Hypothalamus (tissue), 51 donors: ENCODE measurements around the gene RELB.
"Not testable (repeated sequence)": the region's sequence is repeated elsewhere in the genome, so short reads cannot be mapped to it uniquely, and the experiment has no call there.

Experiments
- DNase-seq, 51 donors: peaks; one replicate each; lab custom pipeline; 2025; lab: John Stamatoyannopoulos, UW

RELB gene

DNA sequence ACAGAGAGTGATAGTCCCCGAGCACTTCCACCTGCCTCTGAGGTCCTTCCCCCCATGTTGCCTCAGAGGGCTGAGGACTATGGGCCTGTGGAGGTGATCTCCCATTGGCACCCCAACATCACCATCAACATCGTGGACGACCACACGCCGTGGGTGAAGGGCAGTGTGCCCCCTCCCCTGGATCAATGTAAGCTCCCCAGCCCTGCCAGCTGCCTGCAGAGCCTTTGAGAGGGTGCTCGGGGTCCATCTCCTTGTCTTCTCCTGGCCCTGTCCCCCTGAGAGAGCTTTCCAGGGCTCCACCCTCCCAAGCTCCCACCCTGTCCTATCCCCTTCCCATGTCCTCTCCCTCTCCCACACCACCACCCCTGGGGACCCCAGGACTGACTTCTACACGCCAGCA is 14.9 kb upstream of the RELB start:
- no peak for DNase-seq

GRCh38 chr19:44987148-44987675 is 14.1 kb upstream of the RELB start:
- no peak for DNase-seq

DNA sequence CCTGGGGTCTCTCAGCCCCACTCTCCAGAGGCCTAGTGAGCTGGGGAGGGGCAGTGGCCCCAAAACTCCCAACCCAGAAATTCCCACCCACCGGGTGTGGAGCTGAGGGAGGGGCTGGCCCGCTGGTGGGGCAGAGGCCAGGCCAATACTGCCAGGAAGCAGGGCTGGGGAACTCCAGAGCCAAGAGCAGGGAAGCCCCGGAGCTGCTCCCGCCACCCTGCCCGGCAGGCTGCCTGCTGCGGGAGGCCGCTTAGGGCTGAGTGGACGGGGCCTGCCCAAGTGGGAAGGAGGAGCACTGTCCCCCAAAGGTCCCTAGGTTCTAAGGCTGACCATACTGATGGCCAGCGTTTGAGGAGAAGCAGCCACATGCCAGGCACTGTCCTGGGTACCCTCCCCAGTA is 13.0 kb upstream of the RELB start:
- DNase-seq = no peak

- peak in 37 of 51 donors; percentile 1 to 67 (median 26) for DNase-seq
Measured at GRCh38 chr19:44988896-44989556, 12.2 kb upstream of the RELB start.

- no peak for DNase-seq
Measured at GRCh38 chr19:44990459-44990858, 10.8 kb upstream of the RELB start.

- no peak for DNase-seq
Measured at GRCh38 chr19:44990966-44991365, 10.3 kb upstream of the RELB start.

GRCh38 chr19:44992336-44993163 is 8.7 kb upstream of the RELB start:
- DNase-seq = no peak

DNA sequence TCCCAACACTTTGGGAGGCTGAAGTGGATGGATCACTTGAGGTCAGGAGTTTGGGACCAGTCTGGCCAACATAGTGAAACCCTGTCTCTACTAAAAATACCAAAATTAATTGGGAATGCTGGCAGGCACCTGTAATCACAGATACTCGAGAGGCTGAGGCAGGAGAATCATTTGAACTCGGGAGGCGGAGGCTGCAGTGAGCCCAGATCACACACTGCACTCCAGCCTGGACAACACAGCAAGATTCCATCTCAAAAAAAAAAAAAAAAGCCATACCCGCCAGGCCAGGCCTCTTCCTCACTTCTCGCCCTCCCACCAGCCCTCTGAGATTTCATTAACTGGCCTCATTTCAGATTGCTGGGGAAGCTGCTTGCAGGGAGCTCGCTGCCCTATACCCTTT is 7.7 kb upstream of the RELB start:
- no peak for DNase-seq

DNA sequence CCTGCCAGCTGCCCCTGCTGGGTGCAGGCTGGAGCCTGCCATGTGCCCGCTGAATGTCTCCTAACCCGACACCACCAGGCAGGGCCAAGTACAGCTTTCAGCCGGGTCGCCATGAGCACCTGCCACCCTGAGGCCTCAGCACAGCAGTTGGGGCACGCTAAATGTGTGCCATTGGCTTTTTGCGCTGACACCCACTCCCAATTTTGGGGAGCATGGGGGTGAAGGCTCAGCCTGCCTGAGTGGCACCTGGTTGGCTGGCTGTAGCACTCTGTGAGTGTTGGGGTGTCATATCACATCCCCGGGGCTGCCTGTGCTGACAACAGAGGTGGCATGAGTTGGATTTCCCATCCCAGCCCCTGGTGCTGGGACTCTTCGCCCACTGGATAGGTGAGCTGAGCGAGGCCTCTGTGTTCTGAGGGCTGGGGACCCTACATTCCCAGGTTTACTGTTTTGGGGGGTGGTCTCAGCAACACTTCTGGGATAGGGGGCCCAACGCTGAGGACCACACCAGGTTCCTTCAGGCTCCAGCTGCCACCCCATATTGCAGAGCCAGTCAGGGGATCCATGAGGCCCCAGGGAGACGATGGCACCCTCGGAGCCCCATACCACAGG is 7.2 kb upstream of the RELB start:
- no peak for DNase-seq

- DNase-seq = no peak
Measured at GRCh38 chr19:44998025-44998424, 3.2 kb upstream of the RELB start.

- not testable (repeated sequence) for DNase-seq
Measured at GRCh38 chr19:44999131-44999925, 1.9 kb upstream of the RELB start.

- not testable (repeated sequence) for DNase-seq
Measured at GRCh38 chr19:45000665-45001064, 599 bp upstream of the RELB start.

GRCh38 chr19:45003485-45003884 is 2.2 kb downstream of the RELB start:
- DNase-seq = no peak

DNA sequence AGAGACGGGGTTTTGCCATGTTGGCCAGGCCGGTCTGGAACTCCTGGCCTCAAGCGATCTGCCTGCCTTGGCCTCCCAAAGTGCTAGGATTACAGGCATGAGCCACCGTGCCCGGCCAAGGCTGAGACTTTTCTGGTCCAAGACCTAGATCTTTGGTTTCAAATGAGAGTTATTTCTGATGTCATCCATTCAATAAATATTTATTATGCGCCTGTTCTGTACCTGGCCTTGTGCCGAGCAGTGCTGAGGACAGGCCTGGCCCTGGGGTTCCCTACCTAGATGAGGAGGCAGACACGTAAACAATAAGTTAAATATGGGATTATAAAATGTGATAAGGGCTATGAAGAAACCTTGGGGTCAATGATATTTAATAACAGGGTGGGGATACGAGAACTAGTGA is 4.5 kb downstream of the RELB start:
- no peak for DNase-seq

DNA sequence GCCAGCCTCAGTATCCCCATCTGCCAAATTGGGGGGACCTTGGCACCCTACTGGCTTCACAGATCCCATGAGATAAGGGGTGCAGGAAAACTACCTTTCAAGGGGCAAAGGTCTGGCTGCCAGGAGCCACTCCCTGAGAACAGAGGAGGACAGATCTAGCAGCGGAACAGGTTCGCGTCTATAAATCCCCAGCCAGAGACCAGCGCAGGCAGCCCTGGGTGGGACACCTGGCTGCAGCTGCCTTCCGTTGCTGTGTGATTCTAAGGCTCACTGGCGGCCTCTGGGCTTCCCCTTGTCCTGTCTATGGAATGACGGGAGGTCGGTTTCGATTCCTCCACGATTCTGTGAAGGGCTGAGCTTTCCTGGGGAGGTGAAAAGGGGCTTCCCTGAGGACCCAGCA is 7.3 kb downstream of the RELB start:
- DNase-seq = no peak

DNA sequence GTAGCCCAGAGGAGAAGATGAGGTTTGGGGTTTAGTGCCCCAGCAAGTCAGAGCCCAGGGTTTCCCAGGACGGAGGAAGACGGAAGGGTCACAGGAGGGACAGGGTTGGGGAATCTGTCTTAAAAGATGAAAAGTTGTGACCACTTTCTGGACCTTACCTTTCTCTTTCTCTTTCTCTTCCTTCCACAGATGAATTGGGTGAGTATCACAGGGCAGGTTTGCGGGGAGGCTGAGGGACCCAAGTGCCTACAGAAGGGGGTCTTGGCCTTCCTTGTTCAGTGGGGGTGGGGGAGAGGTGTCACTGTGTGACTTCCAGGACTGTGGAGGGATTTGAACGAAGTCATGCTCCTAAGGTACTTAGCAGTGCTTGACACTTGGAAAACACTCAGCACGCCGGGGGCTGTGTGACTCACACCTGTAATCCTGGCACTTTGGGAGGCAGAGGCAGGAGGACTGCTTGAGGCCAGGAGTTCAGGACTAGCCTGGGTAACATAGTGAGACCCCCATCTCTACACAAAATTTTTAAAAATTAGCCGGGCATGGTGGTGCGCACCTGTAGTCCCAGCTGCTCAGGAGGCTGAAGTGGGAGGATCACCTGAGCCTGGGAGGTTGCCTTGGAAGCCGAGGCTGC is 8.5 kb downstream of the RELB start:
- no peak for DNase-seq

DNA sequence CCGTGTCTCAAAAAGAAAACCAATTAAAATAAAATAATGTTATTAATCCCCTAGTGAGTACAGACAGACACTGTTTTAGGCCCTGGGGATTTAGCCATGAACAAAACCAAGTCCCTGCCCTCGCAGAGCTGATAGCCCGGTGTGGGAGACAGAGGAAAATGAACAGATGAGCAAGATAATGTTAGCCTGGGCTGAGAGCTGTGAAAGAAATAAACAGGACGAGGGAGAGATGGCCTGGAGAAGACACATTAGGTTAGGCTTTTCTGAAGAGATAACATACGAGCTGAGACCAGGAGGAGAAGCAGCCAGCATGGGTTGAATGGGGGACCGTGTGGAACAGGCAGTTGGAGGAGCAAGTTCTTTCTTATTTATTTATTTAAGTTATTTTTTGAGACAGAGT is 9.0 kb downstream of the RELB start:
- DNase-seq = no peak

- DNase-seq = no peak
Measured at GRCh38 chr19:45011959-45012358, 10.7 kb downstream of the RELB start.

- peak in 45 of 51 donors; percentile 7 to 81 (median 51) for DNase-seq
Measured at GRCh38 chr19:45016388-45017314, 15.4 kb downstream of the RELB start.
